ENCODE results near the gene TMEM132D. TPM values are rescaled to one million over a fixed set of nuclear protein-coding genes. Genes with fewer than 3 reads are reported as not detected.

TMEM132D gene
- total RNA-seq, 1 donor, result not detected

DNA sequence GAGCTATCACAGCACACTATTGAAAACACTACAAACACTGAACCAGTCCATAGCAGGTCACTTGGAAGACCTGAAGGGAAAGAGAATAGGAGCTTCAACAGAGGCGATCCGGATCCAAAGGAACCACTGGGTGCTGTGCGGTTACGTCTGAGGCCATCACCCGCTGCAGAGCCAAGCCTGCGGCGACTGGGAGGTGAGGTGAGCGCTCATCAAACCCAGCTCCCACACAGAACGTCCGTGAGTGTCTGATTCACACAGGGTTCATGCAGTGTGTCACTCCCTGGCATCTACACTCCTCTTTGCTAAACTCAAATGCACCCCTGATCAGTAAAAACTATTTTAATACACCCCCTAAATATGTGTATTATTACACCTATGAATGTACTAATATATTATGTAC lies 64.1 kb downstream of the TMEM132D start:
- H3K27me3 ChIP-seq (ENCODE audit: insufficient read depth, low read length), result no peaks in the 10 kb centered on the region
- H3K4me3 ChIP-seq (ENCODE audit: insufficient read depth, low read length), result no peak overlapping the region
- H2AFZ ChIP-seq (ENCODE audit: low read length), result no peak overlapping the region
- TF ChIP-seq, protein P1, sequence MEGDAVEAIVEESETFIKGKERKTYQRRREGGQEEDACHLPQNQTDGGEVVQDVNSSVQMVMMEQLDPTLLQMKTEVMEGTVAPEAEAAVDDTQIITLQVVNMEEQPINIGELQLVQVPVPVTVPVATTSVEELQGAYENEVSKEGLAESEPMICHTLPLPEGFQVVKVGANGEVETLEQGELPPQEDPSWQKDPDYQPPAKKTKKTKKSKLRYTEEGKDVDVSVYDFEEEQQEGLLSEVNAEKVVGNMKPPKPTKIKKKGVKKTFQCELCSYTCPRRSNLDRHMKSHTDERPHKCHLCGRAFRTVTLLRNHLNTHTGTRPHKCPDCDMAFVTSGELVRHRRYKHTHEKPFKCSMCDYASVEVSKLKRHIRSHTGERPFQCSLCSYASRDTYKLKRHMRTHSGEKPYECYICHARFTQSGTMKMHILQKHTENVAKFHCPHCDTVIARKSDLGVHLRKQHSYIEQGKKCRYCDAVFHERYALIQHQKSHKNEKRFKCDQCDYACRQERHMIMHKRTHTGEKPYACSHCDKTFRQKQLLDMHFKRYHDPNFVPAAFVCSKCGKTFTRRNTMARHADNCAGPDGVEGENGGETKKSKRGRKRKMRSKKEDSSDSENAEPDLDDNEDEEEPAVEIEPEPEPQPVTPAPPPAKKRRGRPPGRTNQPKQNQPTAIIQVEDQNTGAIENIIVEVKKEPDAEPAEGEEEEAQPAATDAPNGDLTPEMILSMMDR (IDR thresholded peaks at IDR 0.05; ENCODE audit: extremely low read depth, low read depth, low read length), result no peak
- no peak overlapping the region for H3K4me2 ChIP-seq (ENCODE audit: insufficient read depth, low read length)
- no peaks in the 10 kb centered on the region for H3K9me3 ChIP-seq (ENCODE audit: low read depth, low read length)
- no peaks in the 10 kb centered on the region for H3K4me1 ChIP-seq (ENCODE audit: insufficient read depth, low read length)
- DNase-seq (ENCODE audit: insufficient read length, low spot score, missing footprints), result no peak
- H3K79me2 ChIP-seq (ENCODE audit: insufficient read depth, low read length), result no peaks in the 10 kb centered on the region
- no peaks in the 10 kb centered on the region for H4K20me1 ChIP-seq (ENCODE audit: insufficient read depth, low read length)
- no peak overlapping the region for H3K27ac ChIP-seq (ENCODE audit: low read depth, low read length)
- H3K36me3 ChIP-seq (ENCODE audit: insufficient read depth, low read length), result no peaks in the 10 kb centered on the region

DNA sequence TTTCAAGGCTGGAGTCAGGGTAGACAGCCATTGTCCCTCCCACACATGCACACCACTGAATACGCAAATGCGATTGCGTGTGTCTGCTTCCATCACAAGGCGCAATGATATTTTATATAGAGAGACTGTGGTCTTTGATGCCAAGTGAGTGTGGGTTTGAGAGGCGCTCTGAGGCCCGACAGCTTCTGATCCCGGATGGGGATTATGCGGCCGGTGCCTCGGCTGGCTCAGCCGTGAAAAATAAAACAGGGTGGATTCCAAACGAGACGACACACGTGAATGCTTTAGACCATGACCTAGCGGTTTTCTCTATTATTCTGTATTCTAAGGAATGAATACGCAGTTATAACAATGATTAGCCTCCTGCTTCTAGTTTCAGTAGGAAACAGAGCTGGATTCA lies 72.5 kb downstream of the TMEM132D start:
- no peaks in the 10 kb centered on the region for H3K9me3 ChIP-seq (ENCODE audit: low read depth, low read length)
- TF ChIP-seq, protein P1 (IDR thresholded peaks at IDR 0.05; ENCODE audit: extremely low read depth, low read depth, low read length), result no peak
- H3K27me3 ChIP-seq (ENCODE audit: insufficient read depth, low read length), result no peaks in the 10 kb centered on the region
- no peak overlapping the region for H3K27ac ChIP-seq (ENCODE audit: low read depth, low read length)
- no peak overlapping the region for H3K4me2 ChIP-seq (ENCODE audit: insufficient read depth, low read length)
- H3K36me3 ChIP-seq (ENCODE audit: insufficient read depth, low read length), result no peaks in the 10 kb centered on the region
- no peaks in the 10 kb centered on the region for H4K20me1 ChIP-seq (ENCODE audit: insufficient read depth, low read length)
- no peaks in the 10 kb centered on the region for H3K79me2 ChIP-seq (ENCODE audit: insufficient read depth, low read length)
- no peak overlapping the region for H2AFZ ChIP-seq (ENCODE audit: low read length)
- no peak for DNase-seq (ENCODE audit: insufficient read length, low spot score, missing footprints)
- no peaks in the 10 kb centered on the region for H3K4me1 ChIP-seq (ENCODE audit: insufficient read depth, low read length)
- H3K4me3 ChIP-seq (ENCODE audit: insufficient read depth, low read length), result no peak overlapping the region

DNA sequence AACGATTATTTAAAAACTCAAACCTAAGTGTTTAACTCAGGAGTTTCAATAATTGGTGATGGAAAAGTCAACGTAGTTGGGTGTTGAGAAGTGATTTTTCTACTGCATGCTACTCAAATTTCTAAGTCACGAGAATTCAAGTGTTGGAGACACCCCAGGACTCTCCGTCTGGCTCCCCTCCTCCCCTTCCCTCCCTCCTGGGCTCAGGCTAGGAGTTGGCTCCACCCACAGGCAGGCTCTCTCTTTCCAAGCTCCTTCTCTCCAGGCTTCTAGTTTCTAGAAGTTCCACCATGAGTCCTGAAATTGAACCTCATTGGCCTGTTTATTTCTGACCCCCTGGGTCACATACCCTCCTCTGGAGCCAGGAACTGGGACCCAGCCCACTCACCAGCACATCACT lies 73.0 kb downstream of the TMEM132D start:
- Histone ChIP-seq H3K27ac (ENCODE audit: low read depth, low read length) (no peak overlapping the region), H3K79me2 (ENCODE audit: insufficient read depth, low read length) (no peaks in the 10 kb centered on the region), H3K4me3 (ENCODE audit: insufficient read depth, low read length) (no peak overlapping the region), H4K20me1 (ENCODE audit: insufficient read depth, low read length) (no peaks in the 10 kb centered on the region), H2AFZ (ENCODE audit: low read length) (no peak overlapping the region), H3K9me3 (ENCODE audit: low read depth, low read length) (peaks cover 2% of the 10 kb centered on the region), H3K36me3 (ENCODE audit: insufficient read depth, low read length) (no peaks in the 10 kb centered on the region), H3K4me2 (ENCODE audit: insufficient read depth, low read length) (no peak overlapping the region), H3K27me3 (ENCODE audit: insufficient read depth, low read length) (no peaks in the 10 kb centered on the region), H3K4me1 (ENCODE audit: insufficient read depth, low read length) (no peaks in the 10 kb centered on the region)
- TF ChIP-seq, protein P1 (IDR thresholded peaks at IDR 0.05; ENCODE audit: extremely low read depth, low read depth, low read length), result no peak
- no peak for DNase-seq (ENCODE audit: insufficient read length, low spot score, missing footprints)

DNA sequence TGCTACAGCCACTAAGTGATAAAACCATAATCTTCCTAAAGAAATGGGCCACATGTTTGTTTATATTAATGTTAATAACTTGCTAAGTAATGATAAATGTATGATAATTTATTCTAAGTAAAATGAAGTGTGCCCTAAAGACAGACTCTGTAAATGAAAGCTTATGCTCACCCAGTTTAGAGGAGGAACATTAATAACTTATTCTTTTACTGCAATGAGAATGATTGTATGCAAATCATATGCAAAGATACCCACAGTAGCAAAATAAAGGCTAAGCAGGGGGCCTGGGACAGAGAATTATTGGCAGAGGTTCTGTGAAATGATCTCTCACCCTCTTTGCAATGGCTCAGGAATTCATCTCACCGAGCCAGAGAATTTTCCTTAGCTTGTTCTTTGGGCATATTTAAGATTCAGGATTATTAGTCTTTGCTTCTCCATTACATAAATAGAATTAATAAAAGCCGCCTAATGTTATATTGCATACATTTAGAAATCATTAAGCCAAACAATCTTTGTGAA lies 75.9 kb downstream of the TMEM132D start:
- no peak overlapping the region for H2AFZ ChIP-seq (ENCODE audit: low read length)
- H3K4me2 ChIP-seq (ENCODE audit: insufficient read depth, low read length), result no peak overlapping the region
- peaks cover 2% of the 10 kb centered on the region for H3K9me3 ChIP-seq (ENCODE audit: low read depth, low read length)
- no peaks in the 10 kb centered on the region for H3K27me3 ChIP-seq (ENCODE audit: insufficient read depth, low read length)
- H3K36me3 ChIP-seq (ENCODE audit: insufficient read depth, low read length), result no peaks in the 10 kb centered on the region
- H4K20me1 ChIP-seq (ENCODE audit: insufficient read depth, low read length), result no peaks in the 10 kb centered on the region
- no peaks in the 10 kb centered on the region for H3K4me1 ChIP-seq (ENCODE audit: insufficient read depth, low read length)
- no peak overlapping the region for H3K27ac ChIP-seq (ENCODE audit: low read depth, low read length)
- no peaks in the 10 kb centered on the region for H3K79me2 ChIP-seq (ENCODE audit: insufficient read depth, low read length)
- no peak for DNase-seq (ENCODE audit: insufficient read length, low spot score, missing footprints)
- TF ChIP-seq, protein P1 (IDR thresholded peaks at IDR 0.05; ENCODE audit: extremely low read depth, low read depth, low read length), result no peak
- H3K4me3 ChIP-seq (ENCODE audit: insufficient read depth, low read length), result no peak overlapping the region

Data from osteoblast (primary cell).